ENCODE measurements around the gene BOLA3. TPM values are rescaled to one million over a fixed set of nuclear protein-coding genes. Genes with fewer than 3 reads are reported as not detected.
A peak's percentile ranks its signal among the peaks of the same experiment; 100 is the strongest.

BOLA3 gene
- total RNA-seq, 4 donors from 2014 or later: 3.0 to 51.5 (median 44.0) TPM; not detected in 1

DNA sequence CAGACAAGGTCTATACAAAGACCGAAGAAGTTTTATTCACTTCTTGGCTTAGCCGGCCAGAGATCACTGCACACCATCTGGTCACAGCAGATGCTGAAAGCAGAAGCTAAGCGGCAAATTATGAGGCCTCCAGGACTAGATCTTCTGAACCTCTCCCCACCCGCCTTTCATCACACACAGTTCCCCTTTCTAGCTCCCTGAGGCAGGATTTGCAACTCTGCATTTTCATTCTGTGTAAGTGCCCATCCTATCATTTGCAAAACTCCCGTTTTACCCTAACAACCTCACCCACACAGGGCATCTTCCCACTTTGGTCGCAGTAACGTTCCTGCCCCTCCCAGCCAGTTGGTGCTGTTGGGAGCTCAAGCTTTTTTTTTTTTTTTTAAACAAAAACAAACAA is 34.0 kb upstream of the BOLA3 start:
- 47 to 55% methylated on average over 7 of the region's 7 CpGs for WGBS, 2 donors (ENCODE audit: low coverage in 1 of 2)
- H3K27me3 ChIP-seq: no peaks in the 10 kb centered on the region
- no peak overlapping the region for H3K4me3 ChIP-seq
- H3K27ac ChIP-seq: peak overlapping the region; percentile 9 to 55 (median 49)
- intact Hi-C loops (cut with DNase I; ENCODE audit: low total_unique reads): no loop called here
- DNase-seq: peak; percentile 57
- in situ Hi-C loops (cut with MboI; ENCODE audit: low pct_ligation_motif_present in 1 of 4, low pct_unique_long_range_greater_than_20kb in 1 of 4, low sequenced_read_pairs in 3 of 4): no loop called here
- TF ChIP-seq POLR2A (IDR thresholded peaks at IDR 0.05) (no peak), POLR2AphosphoS5 (IDR thresholded peaks at IDR 0.05) (no peak), EP300 (IDR thresholded peaks at IDR 0.05; ENCODE audit: low read depth) (no peak)
- TF ChIP-seq, protein P1, sequence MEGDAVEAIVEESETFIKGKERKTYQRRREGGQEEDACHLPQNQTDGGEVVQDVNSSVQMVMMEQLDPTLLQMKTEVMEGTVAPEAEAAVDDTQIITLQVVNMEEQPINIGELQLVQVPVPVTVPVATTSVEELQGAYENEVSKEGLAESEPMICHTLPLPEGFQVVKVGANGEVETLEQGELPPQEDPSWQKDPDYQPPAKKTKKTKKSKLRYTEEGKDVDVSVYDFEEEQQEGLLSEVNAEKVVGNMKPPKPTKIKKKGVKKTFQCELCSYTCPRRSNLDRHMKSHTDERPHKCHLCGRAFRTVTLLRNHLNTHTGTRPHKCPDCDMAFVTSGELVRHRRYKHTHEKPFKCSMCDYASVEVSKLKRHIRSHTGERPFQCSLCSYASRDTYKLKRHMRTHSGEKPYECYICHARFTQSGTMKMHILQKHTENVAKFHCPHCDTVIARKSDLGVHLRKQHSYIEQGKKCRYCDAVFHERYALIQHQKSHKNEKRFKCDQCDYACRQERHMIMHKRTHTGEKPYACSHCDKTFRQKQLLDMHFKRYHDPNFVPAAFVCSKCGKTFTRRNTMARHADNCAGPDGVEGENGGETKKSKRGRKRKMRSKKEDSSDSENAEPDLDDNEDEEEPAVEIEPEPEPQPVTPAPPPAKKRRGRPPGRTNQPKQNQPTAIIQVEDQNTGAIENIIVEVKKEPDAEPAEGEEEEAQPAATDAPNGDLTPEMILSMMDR (IDR thresholded peaks at IDR 0.05): no peak
- no peaks in the 10 kb centered on the region for H3K9me3 ChIP-seq
- H3K36me3 ChIP-seq: no peaks in the 10 kb centered on the region
- H3K4me1 ChIP-seq: peaks cover 8 to 16% (median 12%) of the 10 kb centered on the region in 4 donors

- no peak for DNase-seq
- Histone ChIP-seq H3K9me3 (no peaks in the 10 kb centered on the region), H3K36me3 (no peaks in the 10 kb centered on the region), H3K27me3 (no peaks in the 10 kb centered on the region), H3K4me3 (peak overlapping the region in 3 of 4 donors; percentile 83 to 99 (median 94)), H3K27ac (peak overlapping the region; percentile 96 to 100 (median 98)), H3K4me1 (peaks cover 17 to 39% (median 26%) of the 10 kb centered on the region in 4 donors)
- intact Hi-C loops (cut with DNase I; ENCODE audit: low total_unique reads): no loop called here
- in situ Hi-C loops (cut with MboI; ENCODE audit: low pct_ligation_motif_present in 1 of 4, low pct_unique_long_range_greater_than_20kb in 1 of 4, low sequenced_read_pairs in 3 of 4): no loop called here
- TF ChIP-seq EP300 (IDR thresholded peaks at IDR 0.05; ENCODE audit: low read depth) (no peak), POLR2A (IDR thresholded peaks at IDR 0.05) (no peak)
- TF ChIP-seq, protein P1 (IDR thresholded peaks at IDR 0.05): peak; percentile 27 to 82 (median 57)
- WGBS, 2 donors (ENCODE audit: low coverage in 1 of 2): 37 to 44% methylated on average over 15 to 25 of the region's 25 CpGs
Measured at GRCh38 chr2:74179063-74179865, 31.6 kb upstream of the BOLA3 start.

DNA sequence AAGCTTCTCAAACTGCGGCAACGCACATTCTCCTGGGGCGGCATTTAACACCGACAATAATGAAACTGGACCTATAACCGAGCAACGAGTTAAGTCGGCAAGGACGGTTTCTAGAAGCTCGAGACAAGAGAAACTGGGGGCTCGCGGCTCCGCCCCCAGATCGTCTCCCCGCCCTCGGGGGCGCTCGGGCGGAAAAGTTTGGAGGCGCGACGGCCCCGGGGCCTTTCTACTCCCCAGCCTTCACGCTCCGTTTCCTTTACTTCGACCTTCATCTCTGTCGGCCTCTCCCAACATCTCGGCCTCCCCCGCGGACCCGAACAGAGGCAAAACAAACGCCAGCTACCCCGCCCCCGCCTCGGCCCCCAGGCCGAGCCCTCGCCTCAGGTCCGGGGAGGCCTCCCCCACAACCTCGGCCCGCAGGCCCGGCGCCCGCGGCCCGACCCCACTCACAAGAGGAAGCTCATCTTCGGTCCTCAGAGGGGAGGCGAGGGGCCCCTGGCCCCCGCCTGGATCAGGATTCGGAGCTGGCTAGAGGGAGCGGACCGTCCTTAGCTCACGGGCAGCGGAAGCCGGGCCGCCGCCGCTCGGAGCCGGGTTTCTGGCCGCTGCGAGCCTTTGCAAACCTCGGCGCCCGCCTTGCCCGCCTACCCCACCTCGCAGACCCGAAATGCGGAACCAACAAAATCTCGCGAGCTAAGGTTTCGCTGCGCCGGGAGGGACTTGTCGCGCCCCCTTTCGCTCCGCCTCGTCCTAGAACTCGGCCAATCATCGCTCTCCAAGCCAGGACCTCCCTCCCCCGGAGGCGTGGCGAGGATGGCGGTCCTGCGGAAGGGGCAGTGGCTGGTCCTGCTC is 30.7 kb upstream of the BOLA3 start, which contains the start of gene MOB1A:
Gene MOB1A (minus strand): TSS at position 669 of the 852 bp plus-strand sequence. CDS start 205 bp downstream, at position 464.
- 0% methylated on average over 6 to 63 of the region's 84 CpGs for WGBS, 2 donors (ENCODE audit: low coverage in 1 of 2)
- Histone ChIP-seq H3K4me1 (peaks cover 17 to 43% (median 26%) of the 10 kb centered on the region in 4 donors), H3K27ac (peak within 1 kb of the TSS; percentile 96 to 100 (median 98)), H3K36me3 (no peaks in the 10 kb centered on the region), H3K27me3 (no peaks in the 10 kb centered on the region), H3K9me3 (no peaks in the 10 kb centered on the region), H3K4me3 (peak within 1 kb of the TSS; percentile 74 to 99 (median 88))
- no peak for TF ChIP-seq EP300 (IDR thresholded peaks at IDR 0.05; ENCODE audit: low read depth)
- peak; percentile 94 to 97 (median 96) for TF ChIP-seq POLR2AphosphoS5 (IDR thresholded peaks at IDR 0.05)
- peak; percentile 94 for TF ChIP-seq POLR2A (IDR thresholded peaks at IDR 0.05)
- in situ Hi-C loops (cut with MboI; ENCODE audit: low pct_ligation_motif_present in 1 of 4, low pct_unique_long_range_greater_than_20kb in 1 of 4, low sequenced_read_pairs in 3 of 4): no loop called here
- DNase-seq: peak; percentile 99
- intact Hi-C loops (cut with DNase I; ENCODE audit: low total_unique reads): no loop called here

DNA sequence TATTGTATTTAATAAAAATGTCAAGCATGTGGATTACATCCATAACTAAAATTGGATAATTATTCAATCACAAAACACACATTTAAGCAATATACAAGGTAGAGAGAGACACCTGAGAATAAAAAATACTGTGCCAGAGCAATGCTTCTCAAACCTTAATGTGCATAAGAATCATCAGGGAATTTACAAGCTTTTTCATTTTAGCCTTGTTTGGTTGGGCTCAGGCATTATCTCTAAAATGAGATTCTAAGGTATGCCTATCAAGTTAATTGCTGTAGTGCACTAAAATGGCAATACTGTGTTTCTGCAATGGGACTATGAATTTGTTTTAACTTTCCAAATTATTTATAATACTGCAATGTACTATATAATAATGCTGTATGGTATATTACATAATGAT is 30.0 kb upstream of the BOLA3 start:
- in situ Hi-C loops (cut with MboI; ENCODE audit: low pct_ligation_motif_present in 1 of 4, low pct_unique_long_range_greater_than_20kb in 1 of 4, low sequenced_read_pairs in 3 of 4): no loop called here
- intact Hi-C loops (cut with DNase I; ENCODE audit: low total_unique reads): no loop called here
- no peak for DNase-seq
- H3K27ac ChIP-seq: peak overlapping the region; percentile 96 to 100 (median 98)
- no peaks in the 10 kb centered on the region for H3K9me3 ChIP-seq
- TF ChIP-seq POLR2A (IDR thresholded peaks at IDR 0.05) (no peak), EP300 (IDR thresholded peaks at IDR 0.05; ENCODE audit: low read depth) (no peak), POLR2AphosphoS5 (IDR thresholded peaks at IDR 0.05) (no peak)
- TF ChIP-seq, protein P1 (IDR thresholded peaks at IDR 0.05): no peak
- peaks cover 17 to 48% (median 26%) of the 10 kb centered on the region in 4 donors for H3K4me1 ChIP-seq
- H3K36me3 ChIP-seq: peaks cover 0 to 3% (median 0%) of the 10 kb centered on the region in 4 donors
- H3K27me3 ChIP-seq: no peaks in the 10 kb centered on the region
- peak overlapping the region; percentile 74 to 99 (median 88) for H3K4me3 ChIP-seq

Measured in transverse colon (tissue), 4 donors.